HFF-Myc (cell line): ENCODE results near the gene CFAP410.

ENCODE experiments used
- DNase-seq: peaks from one replicate; pipeline ENCODE4 v3.0.0-alpha.2; 2011; ENCODE audit warnings: low read depth; ENCODE audit errors: extremely low read depth
- H3K4me3 ChIP-seq: replicated peaks from 2 replicates; pipeline ENCODE4 v1.5.1; 2011; ENCODE audit warnings: low read depth, mild to moderate bottlenecking, control low read depth, low read length
- TF ChIP-seq, protein P1 (sequence below): IDR thresholded peaks from 2 replicates; pipeline ENCODE4 v1.5.1; 2012; ENCODE audit warnings: mild to moderate bottlenecking, low read depth, low read length, control low read depth; ENCODE audit errors: missing control alignments

The CFAP410 gene

DNA sequence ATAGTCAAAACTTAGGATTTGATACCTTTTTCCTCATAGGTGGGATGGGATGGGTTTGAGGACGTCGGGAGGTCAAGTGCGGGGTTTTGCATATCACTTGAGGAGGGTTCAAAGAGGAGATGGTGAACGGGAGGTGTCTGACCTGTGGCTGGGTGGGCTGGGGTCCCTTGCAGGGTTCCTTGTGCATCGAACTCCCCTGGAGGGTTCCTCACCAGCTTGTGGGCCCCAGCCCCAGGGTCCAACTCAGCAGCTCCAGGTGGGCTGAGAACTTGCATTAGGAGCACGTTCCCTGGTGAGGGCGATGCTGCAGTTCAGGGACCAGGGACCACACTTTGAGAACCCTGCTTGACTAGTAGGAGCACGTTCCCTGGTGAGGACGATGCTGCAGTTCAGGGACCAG is 37.4 kb upstream of the CFAP410 start:
- DNase-seq = no peak
- TF ChIP-seq, protein P1, sequence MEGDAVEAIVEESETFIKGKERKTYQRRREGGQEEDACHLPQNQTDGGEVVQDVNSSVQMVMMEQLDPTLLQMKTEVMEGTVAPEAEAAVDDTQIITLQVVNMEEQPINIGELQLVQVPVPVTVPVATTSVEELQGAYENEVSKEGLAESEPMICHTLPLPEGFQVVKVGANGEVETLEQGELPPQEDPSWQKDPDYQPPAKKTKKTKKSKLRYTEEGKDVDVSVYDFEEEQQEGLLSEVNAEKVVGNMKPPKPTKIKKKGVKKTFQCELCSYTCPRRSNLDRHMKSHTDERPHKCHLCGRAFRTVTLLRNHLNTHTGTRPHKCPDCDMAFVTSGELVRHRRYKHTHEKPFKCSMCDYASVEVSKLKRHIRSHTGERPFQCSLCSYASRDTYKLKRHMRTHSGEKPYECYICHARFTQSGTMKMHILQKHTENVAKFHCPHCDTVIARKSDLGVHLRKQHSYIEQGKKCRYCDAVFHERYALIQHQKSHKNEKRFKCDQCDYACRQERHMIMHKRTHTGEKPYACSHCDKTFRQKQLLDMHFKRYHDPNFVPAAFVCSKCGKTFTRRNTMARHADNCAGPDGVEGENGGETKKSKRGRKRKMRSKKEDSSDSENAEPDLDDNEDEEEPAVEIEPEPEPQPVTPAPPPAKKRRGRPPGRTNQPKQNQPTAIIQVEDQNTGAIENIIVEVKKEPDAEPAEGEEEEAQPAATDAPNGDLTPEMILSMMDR = no peak
- no peak overlapping the region for H3K4me3 ChIP-seq

DNA sequence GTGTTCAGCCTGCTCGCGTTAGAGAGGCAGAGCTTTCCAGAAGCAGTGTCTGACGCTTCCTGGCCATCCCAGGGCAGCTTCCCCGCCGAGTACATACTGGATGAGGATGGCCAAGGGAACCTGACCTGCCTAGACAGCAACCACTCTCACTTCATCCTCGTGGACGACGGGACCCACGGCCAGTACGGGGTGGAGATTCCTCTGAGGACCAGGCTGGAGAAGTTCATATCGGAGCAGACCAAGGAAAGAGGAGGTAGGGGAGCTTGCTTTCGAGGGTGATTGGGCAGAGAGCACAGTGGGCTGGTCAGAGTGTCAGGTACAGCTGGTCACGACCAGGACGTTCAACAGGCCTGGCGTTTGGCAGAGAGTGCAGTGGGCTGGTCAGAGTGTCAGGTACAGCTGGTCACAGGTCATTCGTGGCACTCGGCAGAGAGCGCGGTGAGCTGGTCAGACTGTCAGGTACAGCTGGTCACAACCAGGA is 36.6 kb upstream of the CFAP410 start:
- no peak for DNase-seq
- TF ChIP-seq, protein P1 = no peak
- no peak overlapping the region for H3K4me3 ChIP-seq

DNA sequence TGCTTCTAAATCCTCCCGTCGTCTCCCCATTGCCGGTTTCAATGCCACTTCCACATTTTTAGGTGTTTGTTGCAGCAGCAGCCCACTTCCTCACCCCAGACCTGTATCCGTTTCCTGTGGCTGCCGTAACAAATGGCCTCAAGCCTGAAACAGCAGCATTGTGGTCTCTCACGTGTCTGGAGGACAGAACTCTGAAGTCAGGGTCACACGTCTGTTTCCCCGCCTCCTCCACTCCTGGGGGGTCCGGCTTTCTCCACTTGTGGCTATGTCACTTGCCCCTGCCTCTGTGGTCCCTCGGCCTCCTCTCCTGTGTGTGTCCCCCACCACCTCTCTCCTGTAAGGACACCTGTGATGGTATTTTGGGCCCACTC is 36.1 kb upstream of the CFAP410 start:
- H3K4me3 ChIP-seq = no peak overlapping the region
- DNase-seq = no peak
- TF ChIP-seq, protein P1 = no peak

DNA sequence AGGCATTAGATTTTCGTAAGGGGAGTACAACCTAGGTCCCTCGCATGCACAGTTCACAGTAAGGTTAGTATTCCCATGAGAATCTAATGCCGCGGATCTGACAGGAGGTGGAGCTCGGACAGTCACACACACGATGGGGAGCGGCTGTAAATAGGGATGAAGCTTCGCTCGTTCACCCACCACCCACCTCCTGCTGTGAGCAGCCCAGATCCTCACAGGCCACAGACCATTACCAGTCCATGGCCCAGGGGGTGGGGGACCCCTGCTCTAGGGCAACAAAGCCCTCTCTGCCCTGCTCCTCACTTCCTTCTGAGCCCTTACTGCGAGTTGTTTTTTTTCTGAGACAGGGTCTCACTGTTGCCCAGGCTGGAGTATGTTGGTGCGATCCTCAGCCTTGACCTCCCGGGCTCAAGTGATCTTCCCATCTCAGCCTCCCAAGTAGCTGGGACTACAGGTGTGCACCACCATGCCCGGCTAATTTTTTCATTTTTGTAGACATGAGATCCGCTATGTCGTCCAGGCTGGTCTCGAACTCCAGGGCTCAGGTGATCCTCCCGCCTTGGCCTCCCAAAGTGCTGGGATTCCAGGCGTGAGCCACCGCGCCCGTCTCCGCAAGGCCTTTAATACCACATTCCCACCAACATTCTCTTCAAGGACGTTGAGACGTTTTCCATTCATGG is 35.6 kb upstream of the CFAP410 start:
- DNase-seq = no peak
- TF ChIP-seq, protein P1 = no peak
- H3K4me3 ChIP-seq = no peak overlapping the region

DNA sequence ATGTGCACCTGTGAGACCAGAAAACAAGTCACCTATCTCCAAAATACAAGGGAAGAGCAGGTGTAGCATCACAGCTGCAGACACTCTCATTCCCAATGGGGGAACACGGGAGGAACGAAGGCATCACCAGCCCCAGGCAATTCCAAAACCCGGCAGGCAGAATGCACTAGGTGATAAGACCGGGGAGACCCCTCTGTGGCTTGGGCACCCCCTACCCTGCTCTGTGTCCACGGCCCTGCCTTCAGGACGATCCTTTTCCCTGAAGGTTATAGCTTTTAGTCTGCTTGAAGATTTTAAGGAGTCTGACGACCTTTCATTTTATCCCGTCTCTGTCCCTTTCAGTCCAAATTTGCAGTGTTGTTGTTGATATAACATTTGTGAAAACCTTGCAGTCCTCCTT is 33.4 kb upstream of the CFAP410 start:
- no peak for DNase-seq
- TF ChIP-seq, protein P1 = no peak
- no peak overlapping the region for H3K4me3 ChIP-seq

DNA sequence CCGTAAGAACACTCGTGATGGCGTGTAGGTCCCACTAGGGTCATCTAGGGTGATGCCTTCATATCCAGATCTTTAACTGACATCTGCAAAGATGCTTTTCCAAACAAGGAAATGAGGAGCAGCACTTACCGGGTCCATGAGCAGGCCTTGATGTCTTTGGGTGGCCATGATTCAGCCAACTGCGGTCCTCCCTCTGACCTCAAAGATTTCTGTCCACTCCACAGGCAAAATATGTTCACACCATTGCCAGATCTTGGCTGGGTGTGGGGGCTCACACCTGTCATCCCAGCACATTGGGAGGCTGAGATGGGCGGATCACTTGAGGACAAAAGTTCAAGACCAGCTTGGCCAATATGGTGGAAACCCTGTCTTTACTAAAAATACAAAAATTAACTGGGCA is 32.4 kb upstream of the CFAP410 start:
- TF ChIP-seq, protein P1 = no peak
- H3K4me3 ChIP-seq = no peak overlapping the region
- no peak for DNase-seq

DNA sequence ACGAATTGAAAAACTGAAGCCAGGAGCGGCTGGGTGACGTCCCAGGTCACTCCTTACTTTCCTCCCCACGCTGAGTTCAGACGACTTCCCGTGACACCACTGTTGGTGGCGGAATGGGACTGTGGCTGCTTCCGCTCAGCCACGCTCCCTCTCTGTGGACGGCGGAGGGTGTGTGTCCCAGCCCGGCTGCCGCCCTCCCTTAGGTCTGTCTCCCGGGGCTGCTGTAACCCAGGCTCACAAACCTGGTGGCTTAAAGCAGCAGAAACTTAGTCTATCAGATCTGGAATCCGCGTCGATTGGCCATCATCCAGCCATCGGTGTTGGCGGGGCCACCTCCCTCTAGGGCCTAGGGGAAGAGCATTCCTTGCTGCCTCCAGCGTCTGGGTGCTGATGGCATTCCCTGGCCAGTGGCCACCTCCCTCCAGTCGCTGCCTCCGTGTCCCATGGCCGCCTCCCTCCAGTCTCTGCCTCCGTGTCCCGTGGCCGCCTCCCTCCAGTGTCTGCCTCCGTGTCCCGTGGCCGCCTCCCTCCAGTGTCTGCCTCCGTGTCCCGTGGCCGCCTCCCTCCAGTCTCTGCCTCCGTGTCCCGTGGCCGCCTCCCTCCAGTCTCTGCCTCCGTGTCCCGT is 31.7 kb upstream of the CFAP410 start:
- TF ChIP-seq, protein P1 = no peak
- H3K4me3 ChIP-seq = no peak overlapping the region
- DNase-seq = no peak
